Endothelial cell of umbilical vein (primary cell): ENCODE measurements around the gene TSC22D1. TPM values are rescaled to one million over a fixed set of nuclear protein-coding genes. Genes with fewer than 3 reads are reported as not detected.
"Not testable (repeated sequence)": the region's sequence is repeated elsewhere in the genome, so short reads cannot be mapped to it uniquely, and the experiment has no call there.

ENCODE experiments used
- BruUV-seq: library from RNA; stranded (reverse); fragments of 400-500 nt; replicated peaks from 2 replicates; lab custom pipeline; 2021; lab: Mats Ljungman, UMichigan
- CTCF ChIA-PET: fragments of 300-600, 350-600 bp; sonication (Branson Sonifier 250); formaldehyde crosslinking; loops from one replicate; lab custom pipeline; 2021; ENCODE audit warnings: antibody characterized with exemption, inconsistent platforms; lab: Charles Lee
- POLR2A ChIA-PET: fragments of 300-600, 350-600 bp; sonication (Branson Sonifier 250); formaldehyde crosslinking; loops from one replicate; lab custom pipeline; 2021; ENCODE audit warnings: antibody characterized with exemption, inconsistent platforms; lab: Charles Lee
- DNase-seq: peaks from one replicate; pipeline ENCODE4 v3.0.0-alpha.2; 2011; ENCODE audit warnings: low read depth, low spot score
- FAIRE-seq: peaks from 2 replicates; lab custom pipeline; 2011; peaks lifted over from hg19 to GRCh38; lab: Jason Lieb, UNC
- H2AFZ ChIP-seq: 2 replicates; pipeline ENCODE4 v1.6.0; 2012; ENCODE audit warnings: low read depth, low read length, control low read depth, inconsistent platforms
- H3K27ac ChIP-seq: 2 replicates; pipeline ENCODE4 v1.5.1; 2011; ENCODE audit warnings: low read depth, mild to moderate bottlenecking, control low read depth, low read length, moderate library complexity; ENCODE audit not compliant: insufficient read depth
- H3K27me3 ChIP-seq, 2 experiments: 2 replicates each; pipeline versions ENCODE4 v1.6.0 to v1.6.1; 2011; ENCODE audit warnings: low read length in 2 of 2, mixed read lengths in 1 of 2; ENCODE audit not compliant: control insufficient read depth in 2 of 2, insufficient read depth in 2 of 2
- H3K36me3 ChIP-seq, 2 experiments: 2 replicates in 1 of 2; 3 replicates in 1 of 2; pipeline ENCODE4 v1.5.1; 2011; ENCODE audit warnings: low read length in 2 of 2, mild to moderate bottlenecking in 1 of 2, moderate library complexity in 1 of 2; ENCODE audit not compliant: control insufficient read depth in 2 of 2, insufficient read depth in 2 of 2; ENCODE audit errors: extremely low read depth in 1 of 2
- H3K4me1 ChIP-seq: 3 replicates; pipeline ENCODE4 v1.5.1; 2011; ENCODE audit warnings: mild to moderate bottlenecking, low read length; ENCODE audit not compliant: control insufficient read depth, insufficient read depth; ENCODE audit errors: extremely low read depth
- H3K4me2 ChIP-seq: 2 replicates; pipeline ENCODE4 v1.6.1; 2011; ENCODE audit warnings: low read length, control low read depth, mixed read lengths; ENCODE audit not compliant: insufficient read depth
- H3K4me3 ChIP-seq, 3 experiments: fragments of 200-600 bp in 1 of 3; sonication (generic), shearing (Covaris generic) in 1 of 3; replicated peaks in 1 of 3; 2 replicates each; pipeline ENCODE4 v1.5.1; 2011 to 2016; ENCODE audit warnings: control low read depth in 3 of 3, low read length in 3 of 3, mild to moderate bottlenecking in 2 of 3, inconsistent platforms in 1 of 3, low read depth in 1 of 3, moderate library complexity in 1 of 3; ENCODE audit not compliant: insufficient read depth in 1 of 3
- H3K79me2 ChIP-seq: 2 replicates; pipeline ENCODE4 v1.6.0; 2012; ENCODE audit warnings: low read length, inconsistent platforms; ENCODE audit not compliant: control insufficient read depth, insufficient read depth
- H3K9ac ChIP-seq: replicated peaks from 2 replicates; pipeline ENCODE3; 2011; ENCODE audit warnings: low read length, control low read depth; ENCODE audit not compliant: insufficient read depth; ENCODE audit errors: extremely low read depth
- H3K9me1 ChIP-seq: replicated peaks from 3 replicates; pipeline ENCODE4 v1.6.0; 2011; ENCODE audit warnings: mild to moderate bottlenecking, low read length; ENCODE audit not compliant: control insufficient read depth, insufficient read depth; ENCODE audit errors: extremely low read depth
- H3K9me3 ChIP-seq: replicated peaks from 2 replicates; pipeline ENCODE4 v1.5.1; 2012; ENCODE audit warnings: low read length, inconsistent platforms; ENCODE audit not compliant: control insufficient read depth, insufficient read depth
- H4K20me1 ChIP-seq: replicated peaks from 2 replicates; pipeline ENCODE3; 2011; ENCODE audit warnings: mild to moderate bottlenecking, low read length; ENCODE audit not compliant: control insufficient read depth, insufficient read depth; ENCODE audit errors: extremely low read depth
- EZH2 ChIP-seq: IDR thresholded peaks from 2 replicates; pipeline ENCODE4 v1.6.1; 2012; ENCODE audit warnings: borderline replicate concordance, low read depth, mild to moderate bottlenecking, moderate library complexity, low read length, inconsistent platforms; ENCODE audit not compliant: severe bottlenecking
- FOS ChIP-seq: IDR thresholded peaks from 2 replicates; pipeline ENCODE4 v1.6.1; 2011; ENCODE audit warnings: mild to moderate bottlenecking, low read length, moderate library complexity, borderline replicate concordance; ENCODE audit not compliant: insufficient read depth
- MYC ChIP-seq: IDR thresholded peaks from one replicate; pipeline ENCODE4 v1.6.1; 2011; ENCODE audit warnings: mild to moderate bottlenecking, low read depth, low read length
- dilution Hi-C: fragments of 300-500 bp; cut with MboI; formaldehyde crosslinking; loops from one replicate; pipeline ENCODE4 v1.15.0; 2019; ENCODE audit warnings: low sequenced_read_pairs; ENCODE audit not compliant: extremely low pct_ligation_motif_present
- intact Hi-C: fragments of 100-400 bp; cut with micrococcal nuclease; formaldehyde crosslinking; loops from one replicate; pipeline ENCODE4 v1.10.0; 2022
- polyA plus RNA-seq, 4 experiments: library from polyadenylated mRNA; depleted of rRNA in 3 of 4; stranded (reverse) in 3 of 4; unstranded in 1 of 4; fragments of >200 nt; gene quantifications; 2 replicates each; pipeline versions ENCODE4 v1.2.1 to v1.2.3, GENCODE V29; 2011 to 2012; ENCODE audit warnings: missing spikeins in 1 of 4
- total RNA-seq: library from RNA; stranded (reverse); gene quantifications from 2 replicates; pipeline ENCODE4 v1.2.3, GENCODE V29; 2021
- TF ChIP-seq, protein P1 (sequence below): IDR thresholded peaks from 2 replicates; pipeline ENCODE4 v1.6.1; 2011; ENCODE audit not compliant: insufficient read depth, insufficient read length
- TF ChIP-seq, protein P2 (sequence below), 2 donors: IDR thresholded peaks; 1 replicate in 1 of 2; 2 replicates in 1 of 2; pipeline ENCODE4 v1.5.1; 2011; ENCODE audit warnings: low read length in 2 of 2, mild to moderate bottlenecking in 2 of 2, moderate library complexity in 2 of 2, control low read depth in 1 of 2, inconsistent platforms in 1 of 2, low read depth in 1 of 2; ENCODE audit not compliant: insufficient read depth in 1 of 2; ENCODE audit errors: extremely low read depth in 1 of 2

Gene TSC22D1
- total and polyA plus RNA-seq, 2 donors (not counting 3 experiments of a cell fraction or from before 2014, with no cell fraction given) = 47.7 to 51.8 TPM

GRCh38 chr13:44601586-44601985 is 25.5 kb upstream of the TSC22D1 start:
- DNase-seq (no peak), FAIRE-seq (no peak)
- dilution Hi-C loops = no loop called here
- no peaks in the 10 kb centered on the region for H3K4me1 ChIP-seq
- no peaks in the 10 kb centered on the region for H4K20me1 ChIP-seq
- H3K27ac ChIP-seq = no peak overlapping the region
- H3K36me3 ChIP-seq = no peaks in the 10 kb centered on the region
- BruUV-seq = no TSS peak
- H2AFZ ChIP-seq = no peak overlapping the region
- H3K4me2 ChIP-seq = no peak overlapping the region
- ChIA-PET POLR2A (no interaction called here), CTCF (no interaction called here)
- no peaks in the 10 kb centered on the region for H3K9me1 ChIP-seq
- H3K4me3 ChIP-seq = no peak overlapping the region
- H3K27me3 ChIP-seq = no peaks in the 10 kb centered on the region
- no peaks in the 10 kb centered on the region for H3K79me2 ChIP-seq
- no peak for TF ChIP-seq MYC
- TF ChIP-seq, protein P1, sequence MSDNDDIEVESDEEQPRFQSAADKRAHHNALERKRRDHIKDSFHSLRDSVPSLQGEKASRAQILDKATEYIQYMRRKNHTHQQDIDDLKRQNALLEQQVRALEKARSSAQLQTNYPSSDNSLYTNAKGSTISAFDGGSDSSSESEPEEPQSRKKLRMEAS = no peak
- TF ChIP-seq, protein P2, sequence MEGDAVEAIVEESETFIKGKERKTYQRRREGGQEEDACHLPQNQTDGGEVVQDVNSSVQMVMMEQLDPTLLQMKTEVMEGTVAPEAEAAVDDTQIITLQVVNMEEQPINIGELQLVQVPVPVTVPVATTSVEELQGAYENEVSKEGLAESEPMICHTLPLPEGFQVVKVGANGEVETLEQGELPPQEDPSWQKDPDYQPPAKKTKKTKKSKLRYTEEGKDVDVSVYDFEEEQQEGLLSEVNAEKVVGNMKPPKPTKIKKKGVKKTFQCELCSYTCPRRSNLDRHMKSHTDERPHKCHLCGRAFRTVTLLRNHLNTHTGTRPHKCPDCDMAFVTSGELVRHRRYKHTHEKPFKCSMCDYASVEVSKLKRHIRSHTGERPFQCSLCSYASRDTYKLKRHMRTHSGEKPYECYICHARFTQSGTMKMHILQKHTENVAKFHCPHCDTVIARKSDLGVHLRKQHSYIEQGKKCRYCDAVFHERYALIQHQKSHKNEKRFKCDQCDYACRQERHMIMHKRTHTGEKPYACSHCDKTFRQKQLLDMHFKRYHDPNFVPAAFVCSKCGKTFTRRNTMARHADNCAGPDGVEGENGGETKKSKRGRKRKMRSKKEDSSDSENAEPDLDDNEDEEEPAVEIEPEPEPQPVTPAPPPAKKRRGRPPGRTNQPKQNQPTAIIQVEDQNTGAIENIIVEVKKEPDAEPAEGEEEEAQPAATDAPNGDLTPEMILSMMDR (IDR thresholded peaks at IDR 0.05; ENCODE audit: extremely low read depth in 1 of 2, insufficient read depth in 1 of 2, low read depth in 1 of 2, low read length in 2 of 2) = no peak
- TF ChIP-seq FOS = no peak
- no peak for TF ChIP-seq EZH2
- no peaks in the 10 kb centered on the region for H3K9me3 ChIP-seq
- intact Hi-C loops = no loop called here
- no peak overlapping the region for H3K9ac ChIP-seq

GRCh38 chr13:44593861-44594592 is 17.9 kb upstream of the TSC22D1 start:
- H3K79me2 ChIP-seq, FAIRE-seq, H3K4me3 ChIP-seq, H3K4me1 ChIP-seq, DNase-seq, H4K20me1 ChIP-seq, H3K36me3 ChIP-seq, H3K9me3 ChIP-seq, H3K4me2 ChIP-seq, H3K9me1 ChIP-seq, BruUV-seq, H2AFZ ChIP-seq, intact Hi-C loops, POLR2A ChIA-PET, H3K27me3 ChIP-seq, H3K9ac ChIP-seq, H3K27ac ChIP-seq, dilution Hi-C loops: not testable (repeated sequence)
- CTCF ChIA-PET = interaction anchor here (0.7 kb wide), 1 partner anchor 111 kb away, joined by 3 read pairs; no protein-coding TSS in a partner anchor
